Lower leg skin (tissue), 3 donors: ENCODE results near the gene RBM14.

Source experiments
- CTCF ChIP-seq, 3 donors: fragments of 450-650 bp; IDR thresholded peaks; one replicate each; pipeline ENCODE4 v1.5.1; 2016; ENCODE audit warnings: antibody characterized with exemption in 3 of 3, mild to moderate bottlenecking in 3 of 3, moderate library complexity in 2 of 3
- POLR2A ChIP-seq, 2 donors: fragments of 450-650 bp; IDR thresholded peaks; one replicate each; pipeline ENCODE4 v1.6.1; 2016 to 2017; ENCODE audit warnings: antibody characterized with exemption in 2 of 2, mild to moderate bottlenecking in 1 of 2, moderate library complexity in 1 of 2

GRCh38 chr11:66586136-66586535 lies 30.3 kb upstream of the RBM14 start:
- TF ChIP-seq CTCF (IDR thresholded peaks at IDR 0.05) (no peak), POLR2A (IDR thresholded peaks at IDR 0.05) (no peak)
